Small intestine (tissue), 7 donors: ENCODE data around the gene RNU1-2. TPM values are rescaled to one million over a fixed set of nuclear protein-coding genes. Genes with fewer than 3 reads are reported as not detected.
"Not testable (repeated sequence)": the region's sequence is repeated elsewhere in the genome, so short reads cannot be mapped to it uniquely, and the experiment has no call there.

ENCODE experiments used
- DNase-seq, 2 donors: peaks; one replicate each; pipeline versions ENCODE4 v3.0.0 to v3.0.0-alpha.2; 2013
- FAIRE-seq: peaks from 2 replicates; lab custom pipeline; 2012; peaks lifted over from hg19 to GRCh38; lab: Jason Lieb, UNC
- H3K27ac ChIP-seq, 3 donors: one replicate each; pipeline ENCODE4 v1.5.1; 2013; ENCODE audit warnings: low read length in 2 of 3, mild to moderate bottlenecking in 2 of 3, control low read depth in 1 of 3, inconsistent platforms in 1 of 3, low read depth in 1 of 3, moderate library complexity in 1 of 3
- H3K27me3 ChIP-seq, 3 donors: one replicate each; pipeline ENCODE4 v1.6.1; 2013; ENCODE audit warnings: low read length in 3 of 3, inconsistent platforms in 1 of 3; ENCODE audit not compliant: control insufficient read depth in 3 of 3, insufficient read depth in 3 of 3
- H3K36me3 ChIP-seq, 3 donors: one replicate each; pipeline ENCODE4 v1.6.1; 2013; ENCODE audit warnings: low read length in 3 of 3, inconsistent platforms in 1 of 3, low read depth in 1 of 3, mild to moderate bottlenecking in 1 of 3, moderate library complexity in 1 of 3; ENCODE audit not compliant: control insufficient read depth in 3 of 3, insufficient read depth in 2 of 3
- H3K4me1 ChIP-seq, 3 donors: one replicate each; pipeline ENCODE4 v1.6.1; 2013; ENCODE audit warnings: low read length in 2 of 3, inconsistent platforms in 1 of 3, low read depth in 1 of 3, mild to moderate bottlenecking in 1 of 3, moderate library complexity in 1 of 3; ENCODE audit not compliant: control insufficient read depth in 3 of 3, insufficient read depth in 2 of 3
- H3K4me3 ChIP-seq, 3 donors: one replicate each; pipeline ENCODE4 v1.5.1; 2013; ENCODE audit warnings: low read length in 3 of 3, control low read depth in 1 of 3, inconsistent platforms in 1 of 3, low read depth in 1 of 3, mild to moderate bottlenecking in 1 of 3, moderate library complexity in 1 of 3
- H3K9me3 ChIP-seq, 2 donors: one replicate each; pipeline ENCODE4 v1.6.1; 2013; ENCODE audit warnings: low read depth in 1 of 2, low read length in 1 of 2; ENCODE audit not compliant: control insufficient read depth in 2 of 2, insufficient read depth in 1 of 2
- WGBS, 3 donors: extraction: QIAGEN DNeasy Blood & Tissue Kit; methylation state at CpG; one replicate each; pipeline ENCODE4 v1.1.7; 2013; 5-methylcytosine and 5-hydroxymethylcytosine counted together
- polyA plus RNA-seq, 4 donors: library from polyadenylated mRNA; stranded (reverse) in 3 of 4; unstranded in 1 of 4; fragments of 200-250 nt in 3 of 4; fragments of 120-200 nt in 1 of 4; gene quantifications; one replicate each; pipeline versions ENCODE4 v1.2.1 to v1.2.3, GENCODE V29; 2013
- donor health status: healthy with polysubstance abuse.
- donor health status: control.
- donor health status: control.
- donor health status: Bipolar disorder and iron deficiency.
- donor health status: healthy.

The RNU1-2 gene
- polyA plus RNA-seq, 4 donors = not detected

DNA sequence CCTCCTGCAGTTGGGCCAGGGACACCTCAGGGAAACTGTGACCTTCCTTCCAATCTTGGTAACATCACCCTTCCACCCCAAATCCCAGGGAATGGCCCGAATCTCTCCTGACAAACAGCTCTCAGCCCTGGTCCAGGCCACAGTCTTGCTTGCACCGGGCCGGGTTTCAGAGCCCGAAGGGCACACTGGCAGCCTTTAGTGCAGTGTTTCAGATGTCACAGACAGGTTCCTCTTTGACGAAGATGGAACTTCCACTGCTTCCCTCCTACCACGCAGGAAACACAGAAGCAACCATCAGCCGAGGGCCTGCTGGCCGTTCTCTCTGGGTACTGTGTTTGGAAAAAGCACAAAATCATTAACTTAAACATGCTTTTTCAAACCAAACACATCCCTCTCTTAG, 17.0 kb downstream of the RNU1-2 start:
- not testable (repeated sequence) for H3K36me3 ChIP-seq, H3K4me3 ChIP-seq, FAIRE-seq, H3K27me3 ChIP-seq, DNase-seq, H3K4me1 ChIP-seq, H3K27ac ChIP-seq, H3K9me3 ChIP-seq
- WGBS, 3 donors = 72 to 78% (median 73%) methylated on average over 8 of the region's 8 CpGs

DNA sequence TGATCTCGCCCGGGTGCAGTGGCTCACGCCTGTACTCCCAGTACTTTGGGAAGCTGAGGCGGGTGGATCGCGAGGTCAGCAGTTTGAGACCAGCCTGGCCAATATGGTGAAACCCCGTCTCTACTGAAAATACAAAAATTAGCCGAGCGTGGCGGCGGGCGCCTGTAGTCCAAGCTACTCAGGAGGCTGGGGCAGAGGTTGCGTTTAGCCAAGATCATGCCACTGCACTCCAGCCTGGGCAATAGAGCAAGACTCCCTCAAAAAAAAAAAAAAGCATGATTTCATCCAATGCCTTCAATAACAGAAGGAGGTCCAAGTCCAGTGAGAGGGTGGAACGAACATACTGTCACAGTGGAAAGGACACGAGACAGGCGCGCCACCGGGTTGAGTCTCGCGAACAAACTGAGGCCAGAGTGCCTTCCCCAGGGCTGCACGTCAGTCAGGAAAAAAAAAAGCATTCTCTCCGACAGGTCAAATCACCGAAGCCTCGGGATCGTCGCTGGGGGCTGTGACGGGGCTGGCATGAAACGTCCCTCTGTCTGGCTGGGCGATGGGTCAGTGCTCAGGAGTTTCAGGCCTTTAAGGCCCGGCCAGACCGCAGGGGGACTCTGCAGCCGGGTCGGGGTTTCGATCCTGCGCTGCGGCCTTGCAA, 17.5 kb downstream of the RNU1-2 start:
- Histone ChIP-seq H3K4me3 (peak overlapping the region; percentile 14 to 84 (median 51)), H3K9me3 (no peaks in the 10 kb centered on the region), H3K4me1 (peaks cover 0 to 8% (median 0%) of the 10 kb centered on the region in 3 donors), H3K27me3 (no peaks in the 10 kb centered on the region), H3K36me3 (no peaks in the 10 kb centered on the region), H3K27ac (peak overlapping the region; percentile 36 to 78 (median 39))
- FAIRE-seq (no peak), DNase-seq (peak in 1 of 2 donors; percentile 70)
- 37 to 42% (median 40%) methylated on average over 36 of the region's 36 CpGs for WGBS, 3 donors

DNA sequence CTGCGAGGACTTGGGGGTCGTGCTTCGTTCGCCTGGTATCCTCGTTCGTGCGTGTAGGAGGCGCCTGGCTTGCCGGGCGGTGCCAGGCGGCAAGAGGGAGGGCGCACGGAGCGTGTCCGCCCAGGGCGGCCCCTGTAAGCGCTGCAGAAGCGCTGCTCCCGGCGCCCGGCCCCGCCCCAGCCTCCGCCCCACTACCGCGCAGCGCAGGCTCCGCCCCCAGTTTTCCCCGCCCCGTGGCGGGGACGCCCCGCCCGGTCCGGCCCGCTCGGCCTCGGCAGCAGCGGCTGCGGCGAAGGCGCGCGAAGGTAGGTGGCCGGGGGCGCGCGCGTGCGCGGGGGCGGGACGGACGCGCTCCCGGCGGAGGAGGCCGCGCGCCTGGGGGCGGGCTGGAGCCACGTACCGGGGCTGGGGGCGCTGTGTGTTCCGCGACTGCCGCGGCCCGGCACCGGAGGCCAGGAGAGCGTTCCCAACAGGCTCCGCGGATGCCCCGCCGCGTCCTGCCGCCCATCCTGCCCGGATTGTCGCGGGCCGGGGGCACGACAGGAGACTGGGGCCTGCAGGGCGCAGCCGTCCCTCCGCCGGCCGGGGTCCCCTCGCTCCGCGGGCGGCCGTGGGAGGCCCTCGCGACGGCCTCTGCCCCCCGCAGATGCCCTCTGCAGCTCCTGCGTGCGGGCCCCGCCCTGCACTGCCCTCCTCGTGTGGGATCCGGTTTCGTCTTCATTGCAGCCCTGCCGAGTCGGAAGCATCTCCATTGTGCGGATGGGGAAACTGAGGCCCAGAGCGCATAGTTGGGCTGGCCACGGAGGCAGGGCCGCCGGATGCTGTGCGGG, 18.3 kb downstream of the RNU1-2 start:
- Histone ChIP-seq H3K4me1 (peaks cover 0 to 8% (median 0%) of the 10 kb centered on the region in 3 donors), H3K9me3 (no peaks in the 10 kb centered on the region), H3K4me3 (peak overlapping the region; percentile 53 to 84 (median 56)), H3K27ac (peak overlapping the region; percentile 45 to 78 (median 52)), H3K36me3 (no peaks in the 10 kb centered on the region), H3K27me3 (no peaks in the 10 kb centered on the region)
- FAIRE-seq (no peak), DNase-seq (peak; percentile 89 to 100)
- 0 to 1% (median 1%) methylated on average over 73 to 109 of the region's 109 CpGs for WGBS, 3 donors

DNA sequence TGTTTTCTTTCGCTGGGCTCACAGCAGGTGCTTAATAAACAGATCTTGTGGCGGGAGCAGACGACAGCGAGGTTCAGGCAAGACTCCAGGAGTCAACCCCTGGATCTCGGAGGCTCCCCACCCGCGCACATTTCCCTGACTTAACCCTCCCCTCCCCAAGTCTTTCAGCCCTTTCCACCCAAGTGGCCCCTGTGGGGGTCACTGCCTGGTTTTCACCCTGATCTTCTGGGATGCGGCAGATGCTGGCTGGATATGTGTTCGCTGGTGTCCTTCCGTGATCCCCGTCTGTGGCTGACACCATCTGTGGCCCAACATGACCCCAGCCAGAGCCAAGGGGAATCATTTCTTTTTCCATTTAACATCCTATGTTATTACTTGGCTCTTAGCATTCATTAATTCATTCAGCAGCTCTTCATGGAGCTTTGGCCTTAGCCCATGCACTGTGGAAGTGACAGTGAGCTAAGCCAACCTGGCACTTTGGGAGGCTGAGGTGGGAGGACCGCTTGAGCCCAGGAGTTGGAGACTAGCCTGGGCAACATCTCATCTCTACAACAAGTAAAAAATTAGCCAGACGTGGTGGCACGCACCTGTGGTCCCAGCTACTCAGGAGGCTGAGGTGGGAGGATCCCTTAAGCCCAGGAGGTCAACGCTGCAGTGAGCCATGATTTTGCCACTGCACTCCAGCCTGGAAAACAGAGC, 19.3 kb downstream of the RNU1-2 start:
- FAIRE-seq, H3K27me3 ChIP-seq, H3K27ac ChIP-seq, H3K9me3 ChIP-seq, H3K36me3 ChIP-seq, H3K4me1 ChIP-seq, DNase-seq: not testable (repeated sequence)
- peak overlapping the region in 1 of 3 donors; percentile 56 for H3K4me3 ChIP-seq
- WGBS, 3 donors = 53 to 56% (median 55%) methylated on average over 15 of the region's 15 CpGs

DNA sequence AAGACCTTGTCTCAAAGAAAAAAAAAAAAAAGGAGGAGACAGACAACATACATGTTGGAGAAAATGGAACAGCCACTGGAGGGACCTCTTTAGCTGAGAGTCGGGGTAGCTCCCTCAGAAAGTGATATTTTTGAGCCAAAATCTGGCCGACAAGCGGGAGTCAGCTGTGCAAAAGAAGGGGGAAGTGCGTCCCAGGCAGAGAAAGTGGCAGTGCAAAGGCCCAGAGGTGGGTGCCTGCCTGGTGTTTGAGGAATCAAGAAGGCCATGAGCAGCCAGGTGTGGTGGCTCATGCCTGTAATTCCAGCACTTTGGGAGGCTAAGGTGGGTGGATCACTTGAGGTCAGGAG, 19.8 kb downstream of the RNU1-2 start:
- WGBS, 3 donors = 78 to 87% (median 80%) methylated on average over 4 of the region's 4 CpGs
- Histone ChIP-seq H3K4me3 (no peak overlapping the region), H3K27ac (no peak overlapping the region), H3K27me3 (no peaks in the 10 kb centered on the region), H3K4me1 (peaks cover 0 to 8% (median 0%) of the 10 kb centered on the region in 3 donors), H3K9me3 (no peaks in the 10 kb centered on the region), H3K36me3 (no peaks in the 10 kb centered on the region)
- DNase-seq = no peak
- FAIRE-seq = no peak

DNA sequence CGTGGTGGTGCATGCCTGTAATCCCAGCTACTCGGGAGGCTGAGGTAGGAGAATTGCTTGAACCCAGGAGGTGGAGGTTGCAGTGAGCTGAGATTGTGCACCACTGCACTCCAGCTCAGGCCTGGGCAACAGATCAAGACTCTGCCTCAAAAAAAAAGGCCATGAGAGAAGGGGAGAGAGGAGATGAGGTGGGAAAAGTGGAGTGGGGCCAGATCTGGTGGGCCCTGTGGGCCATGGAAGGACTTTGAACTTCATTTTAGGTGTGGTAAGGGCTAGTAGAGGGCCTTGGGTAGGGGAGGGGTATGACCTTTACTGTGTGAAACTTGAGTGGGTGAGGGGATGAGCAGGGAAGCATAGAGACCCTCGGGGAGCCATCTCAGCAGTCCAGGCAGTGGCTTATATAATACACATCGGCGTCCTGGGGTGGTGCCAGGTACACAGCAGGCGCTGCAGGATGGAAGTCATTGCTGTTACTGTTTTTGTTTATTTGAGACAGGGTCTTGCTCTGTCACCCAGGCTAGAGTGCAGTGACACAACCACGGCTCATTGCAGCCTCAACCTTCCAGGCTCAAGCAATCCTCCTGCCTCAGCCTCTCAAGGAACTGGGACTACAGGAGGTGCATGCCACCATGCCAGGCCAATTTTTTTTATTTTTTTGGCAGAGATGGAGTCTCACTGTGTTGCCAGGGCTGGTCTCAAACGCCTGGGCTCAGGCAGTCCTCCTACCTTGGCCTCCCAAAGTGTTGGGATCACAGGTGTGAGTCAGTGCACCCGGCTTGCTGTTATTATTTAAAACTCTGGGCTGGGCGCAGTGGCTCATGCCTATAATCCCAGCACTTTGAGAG, 20.5 kb downstream of the RNU1-2 start:
- FAIRE-seq, H3K27ac ChIP-seq, H3K4me1 ChIP-seq: not testable (repeated sequence)

DNA sequence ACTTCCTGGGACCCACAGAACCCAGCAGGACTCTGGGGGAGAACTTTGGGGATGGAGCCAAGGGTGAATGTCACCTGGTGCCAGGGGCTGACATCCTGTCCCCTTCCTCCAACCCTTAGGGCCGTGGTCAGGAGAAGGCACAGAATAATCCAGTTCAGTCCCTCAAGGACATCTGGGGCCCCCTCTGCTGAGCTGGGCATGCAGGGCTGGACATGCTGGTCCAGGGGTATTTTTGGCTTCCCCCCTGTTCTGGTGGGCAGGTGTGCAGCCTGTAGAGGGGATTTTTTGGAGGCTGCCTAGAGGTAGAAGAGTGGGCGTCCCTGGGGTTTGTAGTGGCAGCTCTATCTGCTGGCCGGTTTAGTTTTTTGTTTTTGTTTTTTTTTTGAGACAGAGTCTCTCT, 22.6 kb downstream of the RNU1-2 start:
- no peak for DNase-seq
- no peaks in the 10 kb centered on the region for H3K36me3 ChIP-seq
- no peak overlapping the region for H3K4me3 ChIP-seq
- H3K27ac ChIP-seq = no peak overlapping the region
- H3K27me3 ChIP-seq = no peaks in the 10 kb centered on the region
- 51 to 82% (median 74%) methylated on average over 3 of the region's 3 CpGs for WGBS, 3 donors
- no peaks in the 10 kb centered on the region for H3K9me3 ChIP-seq
- H3K4me1 ChIP-seq = peaks cover 0 to 13% (median 0%) of the 10 kb centered on the region in 3 donors
- FAIRE-seq = no peak

More for the DNA sequence above, 20.5 kb downstream of the RNU1-2 start:
- H3K36me3 ChIP-seq, DNase-seq, H3K4me3 ChIP-seq, H3K9me3 ChIP-seq, H3K27me3 ChIP-seq: not testable (repeated sequence)
- WGBS, 3 donors = 66 to 80% (median 68%) methylated on average over 10 of the region's 10 CpGs
